Transverse colon (tissue), 4 donors: ENCODE results near the gene TPPP3. TPM values are rescaled to one million over a fixed set of nuclear protein-coding genes. Genes with fewer than 3 reads are reported as not detected.

Experiments used
- DNase-seq: peaks from one replicate; pipeline ENCODE4 v3.0.0-alpha.2; 2019
- H3K27ac ChIP-seq, 4 donors: fragments of 200-600 bp; sonication (generic); 2 replicates each; pipeline ENCODE4 v1.5.1; 2016 to 2018; ENCODE audit warnings: inconsistent platforms in 4 of 4
- H3K27me3 ChIP-seq: fragments of 200-600 bp; sonication (generic); 2 replicates; pipeline ENCODE4 v1.5.1; 2017; ENCODE audit warnings: inconsistent platforms
- H3K36me3 ChIP-seq, 4 donors: fragments of 200-600 bp; sonication (generic); 2 replicates each; pipeline ENCODE4 v1.5.1; 2017 to 2019; ENCODE audit warnings: inconsistent platforms in 4 of 4
- H3K4me1 ChIP-seq, 4 donors: fragments of 200-600 bp; sonication (generic); 2 replicates each; pipeline ENCODE4 v1.5.1; 2017 to 2020; ENCODE audit warnings: inconsistent platforms in 4 of 4
- H3K4me3 ChIP-seq, 4 donors: fragments of 200-600 bp; sonication (generic); 1 replicate in 1 of 4; 2 replicates in 3 of 4; pipeline versions ENCODE4 v1.5.1 to v1.6.1; 2017 to 2019; ENCODE audit warnings: inconsistent platforms in 4 of 4
- H3K9me3 ChIP-seq, 2 donors: fragments of 200-600 bp; sonication (generic); 2 replicates each; pipeline ENCODE4 v1.5.1; 2017 to 2019; ENCODE audit warnings: inconsistent platforms in 2 of 2
- EP300 ChIP-seq: sonication (generic); formaldehyde crosslinking; IDR thresholded peaks from one replicate; pipeline ENCODE4 v1.6.1; 2017; ENCODE audit warnings: antibody characterized with exemption, low read depth
- POLR2A ChIP-seq: fragments of 450-650 bp; IDR thresholded peaks from one replicate; pipeline ENCODE4 v1.6.1; 2016; ENCODE audit warnings: antibody characterized with exemption, mild to moderate bottlenecking, moderate library complexity
- POLR2AphosphoS5 ChIP-seq, 3 donors: sonication (generic); formaldehyde crosslinking; IDR thresholded peaks; one replicate each; pipeline ENCODE4 v1.6.1; 2016; ENCODE audit warnings: antibody characterized with exemption in 3 of 3
- WGBS, 2 donors: methylation state at CpG; one replicate each; pipeline ENCODE4 v1.1.5; 2018; ENCODE audit warnings: low coverage in 1 of 2; 5-methylcytosine and 5-hydroxymethylcytosine counted together
- in situ Hi-C, 4 donors: fragments of 200-750 bp; cut with MboI; loops; one replicate each; pipeline versions ENCODE4 v1.15.0 to v1.15.1; 2017; ENCODE audit warnings: low sequenced_read_pairs in 3 of 4, low pct_ligation_motif_present in 1 of 4, low pct_unique_long_range_greater_than_20kb in 1 of 4
- intact Hi-C: fragments of 100-400 bp; cut with DNase I; formaldehyde crosslinking; loops from one replicate; pipeline ENCODE4 v1.15.1; 2023; ENCODE audit warnings: low total_unique reads
- total RNA-seq, 4 donors: library from RNA; depleted of rRNA; stranded (reverse); fragments of >200 nt; gene quantifications; one replicate each; pipeline ENCODE4 v1.1.0, GENCODE V29; 2016
- TF ChIP-seq, protein P1 (sequence below), 5 experiments: fragments of 200-600 bp in 3 of 5; fragments of 450-650 bp in 2 of 5; sonication (generic) in 3 of 5; IDR thresholded peaks; 1 replicate in 2 of 5; 2 replicates in 3 of 5; pipeline ENCODE4 v1.5.1; 2016 to 2017; ENCODE audit warnings: antibody characterized with exemption in 5 of 5, inconsistent platforms in 3 of 5, mild to moderate bottlenecking in 2 of 5, moderate library complexity in 1 of 5

The TPPP3 gene
- total RNA-seq, 4 donors from 2014 or later = 3.5 to 20.9 (median 5.7) TPM; not detected in 1

DNA sequence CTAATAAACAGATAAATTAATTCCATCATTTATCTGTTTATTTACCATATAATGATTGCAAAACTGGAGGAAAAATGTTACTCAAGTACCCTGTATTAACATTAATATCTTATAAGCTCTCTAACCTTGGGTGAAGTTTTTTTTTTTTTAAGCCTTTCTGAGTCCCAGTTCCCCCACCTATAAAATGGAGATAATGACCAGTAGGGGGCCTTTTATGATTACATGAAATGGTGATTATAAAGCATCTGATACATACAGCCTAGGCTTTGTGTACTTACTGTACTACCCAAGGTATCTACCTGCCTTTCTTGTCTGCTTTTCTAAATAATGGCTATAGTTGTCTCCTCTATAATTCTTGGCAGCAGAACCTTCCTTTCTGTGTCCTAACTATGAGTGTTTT lies 44.1 kb downstream of the TPPP3 start:
- no peak for DNase-seq
- TF ChIP-seq, protein P1, sequence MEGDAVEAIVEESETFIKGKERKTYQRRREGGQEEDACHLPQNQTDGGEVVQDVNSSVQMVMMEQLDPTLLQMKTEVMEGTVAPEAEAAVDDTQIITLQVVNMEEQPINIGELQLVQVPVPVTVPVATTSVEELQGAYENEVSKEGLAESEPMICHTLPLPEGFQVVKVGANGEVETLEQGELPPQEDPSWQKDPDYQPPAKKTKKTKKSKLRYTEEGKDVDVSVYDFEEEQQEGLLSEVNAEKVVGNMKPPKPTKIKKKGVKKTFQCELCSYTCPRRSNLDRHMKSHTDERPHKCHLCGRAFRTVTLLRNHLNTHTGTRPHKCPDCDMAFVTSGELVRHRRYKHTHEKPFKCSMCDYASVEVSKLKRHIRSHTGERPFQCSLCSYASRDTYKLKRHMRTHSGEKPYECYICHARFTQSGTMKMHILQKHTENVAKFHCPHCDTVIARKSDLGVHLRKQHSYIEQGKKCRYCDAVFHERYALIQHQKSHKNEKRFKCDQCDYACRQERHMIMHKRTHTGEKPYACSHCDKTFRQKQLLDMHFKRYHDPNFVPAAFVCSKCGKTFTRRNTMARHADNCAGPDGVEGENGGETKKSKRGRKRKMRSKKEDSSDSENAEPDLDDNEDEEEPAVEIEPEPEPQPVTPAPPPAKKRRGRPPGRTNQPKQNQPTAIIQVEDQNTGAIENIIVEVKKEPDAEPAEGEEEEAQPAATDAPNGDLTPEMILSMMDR (IDR thresholded peaks at IDR 0.05) = peak; percentile 26 to 38 (median 31)
- no peak for TF ChIP-seq POLR2A

DNA sequence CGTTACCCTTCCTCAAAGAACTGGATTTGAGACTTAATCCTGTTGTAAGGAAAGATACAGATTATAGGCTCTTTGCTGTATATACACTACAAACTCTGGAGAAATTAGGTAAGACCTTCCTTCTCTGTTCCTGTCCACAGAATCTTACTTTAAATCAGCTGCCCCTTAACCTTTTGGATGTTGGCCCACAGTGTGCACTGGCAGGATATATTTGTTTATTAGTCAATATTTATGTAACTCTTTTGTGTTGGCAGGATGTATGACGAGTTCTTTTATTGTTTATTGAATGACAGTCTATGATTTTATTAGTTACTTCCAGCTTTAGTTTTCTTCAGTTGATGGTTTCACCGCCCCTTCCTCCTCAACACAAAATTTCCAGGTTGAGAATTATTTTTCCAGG lies 47.0 kb downstream of the TPPP3 start:
- WGBS, 2 donors = 53 to 60% methylated on average over 3 of the region's 3 CpGs
- DNase-seq = no peak
- H3K9me3 ChIP-seq = no peaks in the 10 kb centered on the region
- H3K4me1 ChIP-seq = peaks cover 0 to 20% (median 4%) of the 10 kb centered on the region in 4 donors
- no peaks in the 10 kb centered on the region for H3K36me3 ChIP-seq
- TF ChIP-seq EP300 = no peak
- TF ChIP-seq, protein P1 (IDR thresholded peaks at IDR 0.05) = no peak
- TF ChIP-seq POLR2AphosphoS5 (IDR thresholded peaks at IDR 0.05) = no peak
- TF ChIP-seq POLR2A = no peak
- intact Hi-C loops (no loop called here), in situ Hi-C loops (no loop called here)
- H3K27ac ChIP-seq = peak overlapping the region in 1 of 4 donors; percentile 53
- no peak overlapping the region for H3K4me3 ChIP-seq
- no peaks in the 10 kb centered on the region for H3K27me3 ChIP-seq

More for the DNA sequence above, 44.1 kb downstream of the TPPP3 start:
- H3K27me3 ChIP-seq = no peaks in the 10 kb centered on the region
- H3K27ac ChIP-seq = no peak overlapping the region
- H3K9me3 ChIP-seq = no peaks in the 10 kb centered on the region
- intact Hi-C loops (no loop called here), in situ Hi-C loops (no loop called here)
- H3K4me3 ChIP-seq = no peak overlapping the region
- peaks cover 0 to 20% (median 4%) of the 10 kb centered on the region in 4 donors for H3K4me1 ChIP-seq
- H3K36me3 ChIP-seq = no peaks in the 10 kb centered on the region

DNA sequence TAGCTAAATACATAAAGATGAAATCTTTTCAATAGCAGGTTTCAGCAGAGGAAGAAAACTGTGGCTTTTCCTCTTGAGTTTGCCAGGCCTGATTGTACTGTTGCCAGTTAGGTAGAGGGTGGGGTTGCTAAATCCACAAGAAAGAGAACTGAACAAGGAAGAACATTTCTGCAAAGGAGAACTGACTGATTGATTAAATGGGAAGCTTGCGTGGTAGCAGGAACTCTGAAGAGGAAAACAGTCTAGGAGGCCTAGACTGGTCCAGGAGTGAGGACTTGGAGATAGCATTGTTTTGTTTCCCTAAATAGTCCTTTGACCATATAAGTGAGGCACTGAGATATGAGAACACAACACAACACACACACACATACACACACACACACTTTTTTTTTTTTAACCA lies 47.9 kb downstream of the TPPP3 start:
- TF ChIP-seq, protein P1 (IDR thresholded peaks at IDR 0.05) = no peak
- no peak for TF ChIP-seq EP300
- TF ChIP-seq POLR2AphosphoS5 (IDR thresholded peaks at IDR 0.05) = no peak
- no peak for TF ChIP-seq POLR2A
- Histone ChIP-seq H3K36me3 (no peaks in the 10 kb centered on the region), H3K9me3 (no peaks in the 10 kb centered on the region), H3K4me1 (peaks cover 0 to 20% (median 4%) of the 10 kb centered on the region in 4 donors), H3K4me3 (no peak overlapping the region), H3K27me3 (no peaks in the 10 kb centered on the region), H3K27ac (peak overlapping the region in 3 of 4 donors; percentile 51 to 56 (median 53))
- WGBS, 2 donors = 49 to 50% methylated on average over 1 of the region's 1 CpG
- intact Hi-C loops = no loop called here
- peak; percentile 14 for DNase-seq
- in situ Hi-C loops = no loop called here

DNA sequence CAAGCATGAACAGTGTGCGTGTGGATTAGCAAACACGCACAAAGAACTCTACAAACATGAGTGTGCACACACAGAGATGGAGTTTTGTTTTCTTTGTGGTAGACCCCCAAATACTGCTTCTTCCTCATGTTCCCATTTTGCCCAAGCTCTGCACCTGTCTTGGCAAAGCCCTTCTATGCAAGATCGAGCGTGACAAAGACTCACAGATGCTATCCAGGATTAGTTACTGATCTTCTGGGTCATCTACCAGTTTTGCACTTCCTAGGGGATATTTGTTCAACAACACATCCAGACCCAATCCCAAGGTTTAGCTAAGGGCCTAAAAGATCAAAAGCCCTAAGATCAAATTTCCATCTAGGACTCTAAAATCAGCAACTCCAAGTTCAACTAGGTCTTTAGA lies 50.7 kb downstream of the TPPP3 start:
- Histone ChIP-seq H3K4me1 (peaks cover 0 to 20% (median 4%) of the 10 kb centered on the region in 4 donors), H3K36me3 (no peaks in the 10 kb centered on the region), H3K27ac (no peak overlapping the region), H3K27me3 (no peaks in the 10 kb centered on the region), H3K9me3 (no peaks in the 10 kb centered on the region), H3K4me3 (no peak overlapping the region)
- DNase-seq = no peak
- 87 to 100% methylated on average over 2 to 4 of the region's 4 CpGs for WGBS, 2 donors
- intact Hi-C loops (no loop called here), in situ Hi-C loops (no loop called here)
- no peak for TF ChIP-seq EP300
- no peak for TF ChIP-seq POLR2AphosphoS5 (IDR thresholded peaks at IDR 0.05)
- TF ChIP-seq POLR2A = no peak
- TF ChIP-seq, protein P1 (IDR thresholded peaks at IDR 0.05) = no peak
